Neural cell (in vitro differentiated cells): ENCODE results near the gene ATP11A. TPM values are rescaled to one million over a fixed set of nuclear protein-coding genes. Genes with fewer than 3 reads are reported as not detected.

Experiments
- H2AFZ ChIP-seq: fragments of 200-600, 300-800 bp; sonication (generic), shearing (Covaris generic); 2 replicates; pipeline ENCODE4 v1.6.0; 2014; ENCODE audit warnings: low read depth, mild to moderate bottlenecking, antibody characterized with exemption, low read length, moderate library complexity
- H3F3A ChIP-seq: fragments of 200-600 bp; shearing (Covaris generic); 2 replicates; pipeline ENCODE4 v1.6.1; 2016; ENCODE audit warnings: mild to moderate bottlenecking, moderate library complexity, mixed read lengths, antibody characterized with exemption, low read length; ENCODE audit not compliant: insufficient read depth, poor library complexity, severe bottlenecking
- H3K27ac ChIP-seq: fragments of 200-600, 300-800 bp; sonication (generic), shearing (Covaris generic); 2 replicates; pipeline ENCODE4 v1.5.1; 2014; ENCODE audit warnings: mild to moderate bottlenecking, low read length, moderate library complexity
- H3K27me3 ChIP-seq: fragments of 300-800, 200-600 bp; sonication (generic), shearing (Covaris generic); 2 replicates; pipeline ENCODE4 v1.6.0; 2014; ENCODE audit warnings: mild to moderate bottlenecking, low read depth, low read length, moderate library complexity; ENCODE audit not compliant: insufficient read depth
- H3K36me3 ChIP-seq: fragments of 300-800, 200-600 bp; sonication (generic), shearing (Covaris generic); 2 replicates; pipeline ENCODE4 v1.5.1; 2014; ENCODE audit warnings: mild to moderate bottlenecking, antibody characterized with exemption, low read length, moderate library complexity; ENCODE audit not compliant: insufficient read depth
- H3K4me2 ChIP-seq: fragments of 300-800, 200-600 bp; sonication (generic), shearing (Covaris generic); 2 replicates; pipeline ENCODE4 v1.6.0; 2014; ENCODE audit warnings: mild to moderate bottlenecking, low read length
- H3K4me3 ChIP-seq: fragments of 300-800, 200-600 bp; sonication (generic), shearing (Covaris generic); 2 replicates; pipeline ENCODE4 v1.5.1; 2014; ENCODE audit warnings: mild to moderate bottlenecking, low read length, moderate library complexity
- H3K79me2 ChIP-seq: fragments of 200-600 bp; shearing (Covaris generic); replicated peaks from 2 replicates; pipeline ENCODE4 v1.6.0; 2014; ENCODE audit warnings: mild to moderate bottlenecking, low read length, moderate library complexity; ENCODE audit not compliant: insufficient read depth
- H3K9ac ChIP-seq: fragments of 300-800, 200-600 bp; sonication (generic), shearing (Covaris generic); 2 replicates; pipeline ENCODE4 v1.6.1; 2016; ENCODE audit warnings: mild to moderate bottlenecking, low read length, mixed read lengths
- H3K9me2 ChIP-seq: fragments of 200-600 bp; shearing (Covaris generic); 2 replicates; pipeline ENCODE4 v1.6.1; 2016; ENCODE audit warnings: mild to moderate bottlenecking, low read length, mixed read lengths; ENCODE audit not compliant: insufficient read depth
- H3K9me3 ChIP-seq: fragments of 200-600, 300-800 bp; sonication (generic), shearing (Covaris generic); 2 replicates; pipeline ENCODE4 v1.6.1; 2016; ENCODE audit warnings: mild to moderate bottlenecking, mixed run types, low read length, moderate library complexity, mixed read lengths
- H4K20me1 ChIP-seq: fragments of 200-600 bp; shearing (Covaris generic); 2 replicates; pipeline ENCODE4 v1.6.1; 2016; ENCODE audit warnings: mild to moderate bottlenecking, mixed run types; ENCODE audit not compliant: insufficient read depth
- EP300 ChIP-seq: fragments of 450-650 bp; conservative IDR thresholded peaks from 2 replicates; pipeline ENCODE4 v1.6.1; 2014; ENCODE audit warnings: antibody characterized with exemption, mild to moderate bottlenecking, moderate library complexity; ENCODE audit not compliant: poor library complexity, severe bottlenecking
- EZH2 ChIP-seq: fragments of 200-600, 300-800 bp; shearing (Covaris generic), sonication (generic); IDR thresholded peaks from 2 replicates; pipeline ENCODE4 v1.6.1; 2014; ENCODE audit warnings: antibody characterized with exemption, low read length, borderline replicate concordance, mild to moderate bottlenecking; ENCODE audit not compliant: insufficient read depth, poor library complexity, severe bottlenecking
- MXI1 ChIP-seq: fragments of 450-650 bp; conservative IDR thresholded peaks from 2 replicates; pipeline ENCODE4 v1.6.1; 2014; ENCODE audit warnings: antibody characterized with exemption, mild to moderate bottlenecking; ENCODE audit not compliant: poor library complexity, severe bottlenecking
- POLR2AphosphoS5 ChIP-seq: IDR thresholded peaks from 2 replicates; pipeline ENCODE4 v1.6.1; 2012
- RAD21 ChIP-seq: fragments of 450-650 bp; conservative IDR thresholded peaks from 2 replicates; pipeline ENCODE4 v1.6.1; 2014; ENCODE audit warnings: antibody characterized with exemption, mild to moderate bottlenecking, moderate library complexity
- SMC3 ChIP-seq: fragments of 450-650 bp; conservative IDR thresholded peaks from 2 replicates; pipeline ENCODE4 v1.6.1; 2014; ENCODE audit warnings: antibody characterized with exemption, mild to moderate bottlenecking, moderate library complexity; ENCODE audit not compliant: poor library complexity
- TAF1 ChIP-seq: IDR thresholded peaks from 2 replicates; pipeline ENCODE4 v1.6.1; 2012; ENCODE audit warnings: low read depth
- polyA plus RNA-seq: library from polyadenylated mRNA; depleted of rRNA; stranded (reverse); fragments of >200 nt; gene quantifications from 2 replicates; pipeline ENCODE4 v1.2.3, GENCODE V29; 2014
- TF ChIP-seq, protein P1 (sequence below): IDR thresholded peaks from 2 replicates; pipeline ENCODE4 v1.6.1; 2012; ENCODE audit warnings: borderline replicate concordance
- TF ChIP-seq, protein P2 (sequence below): fragments of 450-650 bp; IDR thresholded peaks from 2 replicates; pipeline ENCODE4 v1.5.1; 2014; ENCODE audit warnings: antibody characterized with exemption, mild to moderate bottlenecking, moderate library complexity; ENCODE audit not compliant: poor library complexity, severe bottlenecking

ATP11A gene
- polyA plus RNA-seq, 1 donor from 2014 or later: 3.0 TPM

DNA sequence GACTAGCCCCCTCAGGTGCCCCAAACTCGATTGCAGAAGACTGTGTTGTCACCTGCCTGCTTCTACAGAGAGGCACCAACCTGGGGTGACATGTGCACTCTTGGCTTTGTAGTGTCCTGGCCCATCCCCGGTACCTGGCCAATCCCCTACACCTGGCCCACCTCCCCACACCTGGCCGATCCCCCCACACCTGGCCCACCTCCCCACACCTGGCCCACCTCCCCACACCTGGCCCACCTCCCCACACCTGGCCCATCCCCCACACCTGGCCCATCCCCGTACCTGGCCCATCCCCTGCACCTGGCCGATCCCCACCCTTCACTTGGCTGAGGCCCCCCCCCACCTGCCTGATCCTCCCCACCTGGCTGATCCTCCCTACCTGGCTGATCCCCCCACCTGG lies 25.4 kb downstream of the ATP11A start:
- H3K9me3 ChIP-seq: no peaks in the 10 kb centered on the region
- no peak overlapping the region for H2AFZ ChIP-seq
- H3K9ac ChIP-seq: no peak overlapping the region
- H3F3A ChIP-seq: peaks cover 6% of the 10 kb centered on the region
- no peak overlapping the region for H3K4me2 ChIP-seq
- no peaks in the 10 kb centered on the region for H4K20me1 ChIP-seq
- TF ChIP-seq, protein P1, sequence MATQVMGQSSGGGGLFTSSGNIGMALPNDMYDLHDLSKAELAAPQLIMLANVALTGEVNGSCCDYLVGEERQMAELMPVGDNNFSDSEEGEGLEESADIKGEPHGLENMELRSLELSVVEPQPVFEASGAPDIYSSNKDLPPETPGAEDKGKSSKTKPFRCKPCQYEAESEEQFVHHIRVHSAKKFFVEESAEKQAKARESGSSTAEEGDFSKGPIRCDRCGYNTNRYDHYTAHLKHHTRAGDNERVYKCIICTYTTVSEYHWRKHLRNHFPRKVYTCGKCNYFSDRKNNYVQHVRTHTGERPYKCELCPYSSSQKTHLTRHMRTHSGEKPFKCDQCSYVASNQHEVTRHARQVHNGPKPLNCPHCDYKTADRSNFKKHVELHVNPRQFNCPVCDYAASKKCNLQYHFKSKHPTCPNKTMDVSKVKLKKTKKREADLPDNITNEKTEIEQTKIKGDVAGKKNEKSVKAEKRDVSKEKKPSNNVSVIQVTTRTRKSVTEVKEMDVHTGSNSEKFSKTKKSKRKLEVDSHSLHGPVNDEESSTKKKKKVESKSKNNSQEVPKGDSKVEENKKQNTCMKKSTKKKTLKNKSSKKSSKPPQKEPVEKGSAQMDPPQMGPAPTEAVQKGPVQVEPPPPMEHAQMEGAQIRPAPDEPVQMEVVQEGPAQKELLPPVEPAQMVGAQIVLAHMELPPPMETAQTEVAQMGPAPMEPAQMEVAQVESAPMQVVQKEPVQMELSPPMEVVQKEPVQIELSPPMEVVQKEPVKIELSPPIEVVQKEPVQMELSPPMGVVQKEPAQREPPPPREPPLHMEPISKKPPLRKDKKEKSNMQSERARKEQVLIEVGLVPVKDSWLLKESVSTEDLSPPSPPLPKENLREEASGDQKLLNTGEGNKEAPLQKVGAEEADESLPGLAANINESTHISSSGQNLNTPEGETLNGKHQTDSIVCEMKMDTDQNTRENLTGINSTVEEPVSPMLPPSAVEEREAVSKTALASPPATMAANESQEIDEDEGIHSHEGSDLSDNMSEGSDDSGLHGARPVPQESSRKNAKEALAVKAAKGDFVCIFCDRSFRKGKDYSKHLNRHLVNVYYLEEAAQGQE: no peak
- no peak for TF ChIP-seq MXI1
- no peak for TF ChIP-seq EZH2
- no peak for TF ChIP-seq EP300
- TF ChIP-seq, protein P2, sequence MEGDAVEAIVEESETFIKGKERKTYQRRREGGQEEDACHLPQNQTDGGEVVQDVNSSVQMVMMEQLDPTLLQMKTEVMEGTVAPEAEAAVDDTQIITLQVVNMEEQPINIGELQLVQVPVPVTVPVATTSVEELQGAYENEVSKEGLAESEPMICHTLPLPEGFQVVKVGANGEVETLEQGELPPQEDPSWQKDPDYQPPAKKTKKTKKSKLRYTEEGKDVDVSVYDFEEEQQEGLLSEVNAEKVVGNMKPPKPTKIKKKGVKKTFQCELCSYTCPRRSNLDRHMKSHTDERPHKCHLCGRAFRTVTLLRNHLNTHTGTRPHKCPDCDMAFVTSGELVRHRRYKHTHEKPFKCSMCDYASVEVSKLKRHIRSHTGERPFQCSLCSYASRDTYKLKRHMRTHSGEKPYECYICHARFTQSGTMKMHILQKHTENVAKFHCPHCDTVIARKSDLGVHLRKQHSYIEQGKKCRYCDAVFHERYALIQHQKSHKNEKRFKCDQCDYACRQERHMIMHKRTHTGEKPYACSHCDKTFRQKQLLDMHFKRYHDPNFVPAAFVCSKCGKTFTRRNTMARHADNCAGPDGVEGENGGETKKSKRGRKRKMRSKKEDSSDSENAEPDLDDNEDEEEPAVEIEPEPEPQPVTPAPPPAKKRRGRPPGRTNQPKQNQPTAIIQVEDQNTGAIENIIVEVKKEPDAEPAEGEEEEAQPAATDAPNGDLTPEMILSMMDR: no peak
- TF ChIP-seq POLR2AphosphoS5: no peak
- TF ChIP-seq RAD21: no peak
- no peak for TF ChIP-seq SMC3
- no peak for TF ChIP-seq TAF1
- no peaks in the 10 kb centered on the region for H3K36me3 ChIP-seq
- no peak overlapping the region for H3K4me3 ChIP-seq
- H3K27ac ChIP-seq: no peak overlapping the region
- no peaks in the 10 kb centered on the region for H3K9me2 ChIP-seq
- H3K27me3 ChIP-seq: no peaks in the 10 kb centered on the region
- H3K79me2 ChIP-seq: no peaks in the 10 kb centered on the region

DNA sequence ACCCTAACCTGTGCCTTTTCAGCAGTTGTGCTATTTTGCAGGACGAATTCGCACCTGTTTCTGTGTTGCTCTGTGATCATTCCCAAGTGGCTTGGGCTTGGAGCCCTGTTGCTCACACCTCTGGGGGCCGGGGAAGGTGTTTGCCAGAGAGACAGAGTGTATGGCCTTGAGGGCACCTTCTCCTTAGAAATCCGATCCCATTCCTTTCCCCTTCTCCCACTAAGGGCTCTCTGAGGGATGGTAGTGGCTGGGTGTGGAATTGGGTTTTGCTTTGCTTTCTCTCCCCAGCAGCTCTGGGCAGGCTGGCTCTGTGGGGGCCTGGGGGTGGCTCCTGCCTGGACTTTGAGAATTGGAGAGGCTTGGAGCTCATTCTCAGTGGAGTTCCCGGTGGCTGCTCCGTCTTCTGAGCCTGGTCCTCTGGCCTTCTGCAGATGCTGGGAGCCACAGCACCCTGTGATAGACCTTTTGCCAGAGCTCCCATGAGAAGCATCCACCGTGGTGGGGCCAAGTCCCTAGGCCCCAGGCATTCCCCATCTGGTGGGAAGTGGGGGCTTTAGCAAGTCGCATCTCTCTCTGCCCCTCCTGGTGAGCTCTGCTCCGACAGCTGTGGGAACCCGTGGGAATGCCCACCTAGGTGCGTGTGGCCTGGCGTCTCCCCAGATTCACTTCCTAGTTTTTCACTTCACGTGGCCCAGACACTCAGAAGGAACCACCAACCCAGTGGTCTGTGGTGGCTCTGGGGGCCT lies 26.1 kb downstream of the ATP11A start:
- Histone ChIP-seq H3K27me3 (no peaks in the 10 kb centered on the region), H3F3A (peaks cover 6% of the 10 kb centered on the region), H2AFZ (no peak overlapping the region), H3K27ac (no peak overlapping the region), H3K4me2 (no peak overlapping the region), H3K36me3 (no peaks in the 10 kb centered on the region), H3K9me2 (no peaks in the 10 kb centered on the region), H3K4me3 (no peak overlapping the region), H3K79me2 (no peaks in the 10 kb centered on the region), H3K9me3 (no peaks in the 10 kb centered on the region), H4K20me1 (no peaks in the 10 kb centered on the region), H3K9ac (no peak overlapping the region)
- TF ChIP-seq MXI1 (no peak), POLR2AphosphoS5 (no peak), EP300 (no peak), RAD21 (no peak), TAF1 (no peak), EZH2 (no peak)
- TF ChIP-seq, protein P1: no peak
